GM12872 (cell line): ENCODE measurements around the gene DUSP15.

ENCODE experiments used
- CTCF ChIP-seq: IDR thresholded peaks from 3 replicates; pipeline ENCODE4 v1.5.1; 2011; ENCODE audit warnings: low read depth, mild to moderate bottlenecking, low read length, moderate library complexity; ENCODE audit not compliant: insufficient read depth

DUSP15 gene

GRCh38 chr20:31838646-31839292 lies 31.6 kb downstream of the DUSP15 start:
- no peak for TF ChIP-seq CTCF

- no peak for TF ChIP-seq CTCF
Measured at GRCh38 chr20:31837896-31838397, 32.4 kb downstream of the DUSP15 start.

- TF ChIP-seq CTCF: no peak
Measured at GRCh38 chr20:31836853-31837608, 33.3 kb downstream of the DUSP15 start.

GRCh38 chr20:31835977-31836852 lies 34.1 kb downstream of the DUSP15 start:
- TF ChIP-seq CTCF: no peak

GRCh38 chr20:31835554-31835953 lies 34.8 kb downstream of the DUSP15 start:
- no peak for TF ChIP-seq CTCF

GRCh38 chr20:31833931-31834521 lies 36.3 kb downstream of the DUSP15 start:
- no peak for TF ChIP-seq CTCF
